B cell (primary cell): Measurements from ENCODE around the gene PLD5. TPM values are rescaled to one million over a fixed set of nuclear protein-coding genes. Genes with fewer than 3 reads are reported as not detected.

Experiments
- ATAC-seq: fragments of 200-7000 bp; cut with Tn5 transposase; one replicate; pipeline ENCODE4 v1.10.0; 2021; ENCODE audit warnings: low read depth, mild to moderate bottlenecking, moderate number of reproducible peaks, moderate library complexity
- CTCF ChIA-PET: fragments of 350-600 bp; sonication (Branson Sonifier 250); formaldehyde crosslinking; loops from one replicate; lab custom pipeline; 2021; ENCODE audit warnings: antibody characterized with exemption, inconsistent platforms; lab: Charles Lee
- POLR2A ChIA-PET: fragments of 350-600 bp; sonication (Branson Sonifier 250); formaldehyde crosslinking; loops from one replicate; lab custom pipeline; 2021; ENCODE audit warnings: antibody characterized with exemption; lab: Charles Lee
- DNase-seq: peaks from one replicate; pipeline ENCODE4 v3.0.0; 2013
- H2AFZ ChIP-seq: 2 replicates; pipeline ENCODE4 v1.6.1; 2012; ENCODE audit warnings: mild to moderate bottlenecking, low read depth, low read length; ENCODE audit not compliant: insufficient read depth, poor library complexity, severe bottlenecking
- H3K27ac ChIP-seq, 2 donors: 1 replicate in 1 of 2; 2 replicates in 1 of 2; pipeline ENCODE4 v1.5.1; 2012 to 2013; ENCODE audit warnings: low read length in 2 of 2, mild to moderate bottlenecking in 2 of 2, moderate library complexity in 1 of 2
- H3K27me3 ChIP-seq, 4 experiments: fragments of 200-600 bp in 1 of 4; sonication (generic) in 1 of 4; replicated peaks in 1 of 4; 1 replicate in 2 of 4; 2 replicates in 2 of 4; pipeline versions ENCODE4 v1.6.1 to v1.7.0; 2013 to 2016; ENCODE audit warnings: low read length in 3 of 4, mild to moderate bottlenecking in 2 of 4, mixed read lengths in 1 of 4, moderate library complexity in 1 of 4; ENCODE audit not compliant: insufficient read depth in 4 of 4, control insufficient read depth in 3 of 4; ENCODE audit errors: control extremely low read depth in 1 of 4
- H3K36me3 ChIP-seq, 2 experiments: replicated peaks in 1 of 2; 1 replicate in 1 of 2; 2 replicates in 1 of 2; pipeline versions ENCODE4 v1.6.1 to v1.7.1; 2013; ENCODE audit warnings: low read length in 1 of 2; ENCODE audit not compliant: insufficient read depth in 2 of 2, control insufficient read depth in 1 of 2; ENCODE audit errors: control extremely low read depth in 1 of 2, extremely low read depth in 1 of 2
- H3K4me1 ChIP-seq, 2 donors: fragments of 200-600 bp in 1 of 2; sonication (generic) in 1 of 2; 1 replicate in 1 of 2; 2 replicates in 1 of 2; pipeline versions ENCODE4 v1.5.1 to v1.6.1; 2013 to 2017; ENCODE audit warnings: low read length in 2 of 2; ENCODE audit not compliant: control insufficient read depth in 2 of 2, insufficient read depth in 2 of 2
- H3K4me2 ChIP-seq: replicated peaks from 2 replicates; pipeline ENCODE3; 2012; ENCODE audit warnings: mild to moderate bottlenecking, low read depth, low read length; ENCODE audit not compliant: poor library complexity, severe bottlenecking
- H3K4me3 ChIP-seq, 5 experiments: fragments of 200-600 bp in 1 of 5; sonication (generic) in 1 of 5; 1 replicate in 3 of 5; 2 replicates in 2 of 5; pipeline versions ENCODE4 v1.5.1 to v1.7.0; 2011 to 2016; ENCODE audit warnings: low read length in 4 of 5, mild to moderate bottlenecking in 4 of 5, low read depth in 2 of 5, control low read depth in 1 of 5, moderate library complexity in 1 of 5; ENCODE audit not compliant: insufficient read depth in 1 of 5; ENCODE audit errors: control extremely low read depth in 1 of 5, extremely low read depth in 1 of 5
- H3K79me2 ChIP-seq: fragments of 200-600 bp; sonication (generic); one replicate; pipeline ENCODE4 v1.6.0; 2016; ENCODE audit warnings: low read length; ENCODE audit not compliant: control insufficient read depth, insufficient read depth
- H3K9ac ChIP-seq: fragments of 200-600 bp; sonication (generic); 2 replicates; pipeline ENCODE4 v1.6.1; 2017; ENCODE audit warnings: mild to moderate bottlenecking, low read length, moderate library complexity
- H3K9me3 ChIP-seq, 3 donors: one replicate each; pipeline versions ENCODE4 v1.6.1 to v1.7.1; 2013; ENCODE audit warnings: low read length in 2 of 3; ENCODE audit not compliant: control insufficient read depth in 2 of 3, insufficient read depth in 1 of 3; ENCODE audit errors: control extremely low read depth in 1 of 3
- H4K20me1 ChIP-seq: 2 replicates; pipeline ENCODE4 v1.6.0; 2012; ENCODE audit warnings: mild to moderate bottlenecking, low read length; ENCODE audit not compliant: insufficient read depth, control insufficient read depth, poor library complexity, severe bottlenecking
- H3K27ac Mint-ChIP-seq: one replicate; pipeline ENCODE4 v1.8.0; 2021; ENCODE audit warnings: mixed read lengths
- H3K27me3 Mint-ChIP-seq: one replicate; pipeline ENCODE4 v1.8.0; 2021; ENCODE audit warnings: mixed read lengths
- H3K4me1 Mint-ChIP-seq: one replicate; pipeline ENCODE4 v1.8.0; 2021; ENCODE audit warnings: mixed read lengths
- H3K4me3 Mint-ChIP-seq: one replicate; pipeline ENCODE4 v1.8.0; 2021; ENCODE audit warnings: mixed read lengths
- H3K9me3 Mint-ChIP-seq: one replicate; pipeline ENCODE4 v1.8.0; 2022; ENCODE audit warnings: mixed read lengths; ENCODE audit not compliant: insufficient read depth
- CTCF ChIP-seq: fragments of 200-600 bp; IDR thresholded peaks from one replicate; pipeline ENCODE4 v1.8.0; 2022; ENCODE audit warnings: antibody characterized with exemption, mild to moderate bottlenecking
- EZH2 ChIP-seq: IDR thresholded peaks from 2 replicates; pipeline ENCODE4 v1.6.1; 2012; ENCODE audit warnings: borderline replicate concordance, low read depth, mild to moderate bottlenecking, moderate library complexity, low read length; ENCODE audit not compliant: insufficient read depth, poor library complexity, severe bottlenecking
- WGBS: methylation state at CpG from one replicate; pipeline ENCODE4 v1.1.5; 2013; ENCODE audit warnings: missing lambda C conversion rate; ENCODE audit not compliant: insufficient coverage; 5-methylcytosine and 5-hydroxymethylcytosine counted together
- intact Hi-C: fragments of 100-400 bp; cut with micrococcal nuclease; formaldehyde crosslinking; loops from one replicate; pipeline ENCODE4 v1.10.0; 2022
- polyA plus RNA-seq: library from polyadenylated mRNA; depleted of rRNA; stranded (reverse); fragments of >200 nt; gene quantifications from 2 replicates; pipeline ENCODE4 v1.2.3, GENCODE V29; 2012
- total RNA-seq, 2 donors: library from RNA; stranded (reverse); fragments of 120-200 nt in 1 of 2; gene quantifications; 1 replicate in 1 of 2; 2 replicates in 1 of 2; pipeline versions ENCODE4 v1.2.3 to v1.2.4, GENCODE V29; 2013 to 2022

PLD5 gene
- total and polyA plus RNA-seq, 2 donors (not counting 1 experiment from before 2014, with no cell fraction given) = 0.37 to 1.9 TPM

GRCh38 chr1:242243472-242243871 lies 281.0 kb downstream of the PLD5 start:
- H3K9me3 Mint-ChIP-seq = no peaks in the 10 kb centered on the region
- no peaks in the 10 kb centered on the region for H3K4me1 Mint-ChIP-seq
- CTCF ChIA-PET = no interaction called here
- H3K27me3 ChIP-seq = no peaks in the 10 kb centered on the region
- no peak for DNase-seq
- no peak overlapping the region for H2AFZ ChIP-seq
- no peak overlapping the region for H3K27ac Mint-ChIP-seq
- no peaks in the 10 kb centered on the region for H3K79me2 ChIP-seq
- H3K9ac ChIP-seq = no peak overlapping the region
- H3K9me3 ChIP-seq = no peaks in the 10 kb centered on the region
- H3K4me3 Mint-ChIP-seq = no peak overlapping the region
- TF ChIP-seq CTCF = no peak
- TF ChIP-seq EZH2 = no peak
- no peak overlapping the region for H3K27ac ChIP-seq
- POLR2A ChIA-PET = no interaction called here
- no peaks in the 10 kb centered on the region for H3K4me1 ChIP-seq
- H3K4me3 ChIP-seq = no peak overlapping the region
- intact Hi-C loops = no loop called here
- ATAC-seq = no peak
- H3K4me2 ChIP-seq = no peak overlapping the region
- H4K20me1 ChIP-seq = no peaks in the 10 kb centered on the region
- H3K36me3 ChIP-seq = no peaks in the 10 kb centered on the region
- H3K27me3 Mint-ChIP-seq = no peaks in the 10 kb centered on the region
- WGBS = no CpG with 5 or more reads among the region's 1 CpG

- intact Hi-C loops = no loop called here
- no peak overlapping the region for H3K4me3 Mint-ChIP-seq
These were observed 281.5 kb downstream of the PLD5 start for GRCh38 chr1:242242983-242243382.

More at GRCh38 chr1:242242983-242243382, 281.5 kb downstream of the PLD5 start:
- POLR2A ChIA-PET = no interaction called here
- Histone ChIP-seq H2AFZ (no peak overlapping the region), H4K20me1 (no peaks in the 10 kb centered on the region), H3K36me3 (no peaks in the 10 kb centered on the region), H3K9me3 (no peaks in the 10 kb centered on the region), H3K4me2 (no peak overlapping the region), H3K4me1 (no peaks in the 10 kb centered on the region), H3K4me3 (no peak overlapping the region), H3K9ac (no peak overlapping the region), H3K79me2 (no peaks in the 10 kb centered on the region), H3K27ac (no peak overlapping the region), H3K27me3 (no peaks in the 10 kb centered on the region)
- H3K27me3 Mint-ChIP-seq = no peaks in the 10 kb centered on the region
- H3K4me1 Mint-ChIP-seq = no peaks in the 10 kb centered on the region
- no peaks in the 10 kb centered on the region for H3K9me3 Mint-ChIP-seq
- no peak overlapping the region for H3K27ac Mint-ChIP-seq
- no peak for TF ChIP-seq EZH2
- no peak for TF ChIP-seq CTCF
- CTCF ChIA-PET = no interaction called here
- WGBS = 100% methylated on average over 5 of the region's 6 CpGs
- DNase-seq (no peak), ATAC-seq (no peak)
